ENCODE data around the gene MYLK.

The MYLK gene

DNA sequence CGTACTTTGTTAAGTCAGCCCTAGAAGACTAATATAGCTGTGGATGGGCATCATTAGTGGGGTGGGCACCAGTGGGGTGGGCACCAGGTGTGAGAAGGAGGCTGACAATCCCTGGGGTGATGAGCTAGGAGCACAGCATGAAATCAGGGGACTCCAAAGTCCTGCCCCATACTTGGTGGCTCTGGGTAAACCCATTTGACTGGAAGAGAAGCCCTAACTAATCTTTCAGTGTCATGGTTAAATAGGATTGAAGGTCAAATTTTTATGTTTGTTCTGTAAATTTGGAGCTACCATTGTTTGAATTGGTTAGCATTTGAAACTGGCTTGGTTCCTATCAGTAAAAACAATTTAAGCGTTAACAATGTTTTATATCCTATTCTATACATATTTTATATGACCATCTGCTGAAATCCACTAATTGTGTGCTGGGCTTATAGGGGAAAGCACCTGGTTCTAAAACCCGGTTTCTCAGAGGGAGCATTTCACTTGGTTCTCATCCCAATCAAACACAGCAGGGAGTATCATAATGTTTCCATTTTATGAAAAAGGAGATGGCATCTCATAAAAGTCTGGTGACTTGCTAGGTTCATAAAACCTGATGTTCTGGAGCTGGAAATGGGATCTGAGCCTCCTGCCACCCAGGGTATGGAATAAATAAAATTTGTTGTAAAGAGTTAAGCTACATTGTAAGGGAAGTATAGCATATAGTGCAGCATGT is 211.5 kb downstream of the MYLK start:
- H3K4me3 ChIP-seq (ENCODE audit: low read length) = no peak overlapping the region
- H3K9me3 ChIP-seq (ENCODE audit: insufficient read depth, low read depth, low read length) = no peaks in the 10 kb centered on the region
- no peaks in the 10 kb centered on the region for H3K4me1 ChIP-seq (ENCODE audit: insufficient read depth, low read length)

DNA sequence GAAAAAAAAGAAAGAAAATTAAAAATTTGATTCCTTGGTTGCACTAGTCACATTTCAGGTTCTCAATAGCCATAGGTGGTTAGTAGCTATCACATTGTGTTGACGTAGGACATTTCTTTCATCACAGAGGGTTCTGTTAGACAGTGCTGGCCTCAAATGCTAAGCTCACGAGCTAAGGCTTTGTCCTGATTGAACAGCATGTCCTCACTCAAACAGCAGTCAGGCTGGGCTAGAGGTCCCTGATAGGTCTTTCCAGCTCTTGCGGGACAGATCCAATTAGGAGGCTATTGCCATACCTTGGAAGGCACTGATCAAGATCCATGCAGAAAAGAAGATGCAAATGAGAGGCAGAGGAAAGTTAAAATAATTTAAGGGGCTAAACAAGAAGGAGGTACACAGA is 213.4 kb downstream of the MYLK start:
- H3K9ac ChIP-seq (ENCODE audit: low read depth, low read length) = no peak overlapping the region
- H3K4me3 ChIP-seq (ENCODE audit: low read length) = no peak overlapping the region
- no peaks in the 10 kb centered on the region for H3K36me3 ChIP-seq (ENCODE audit: insufficient read depth, low read depth, low read length)
- no peaks in the 10 kb centered on the region for H3K9me3 ChIP-seq (ENCODE audit: insufficient read depth, low read depth, low read length)
- no peaks in the 10 kb centered on the region for H3K27me3 ChIP-seq (ENCODE audit: insufficient read depth, low read length)
- H3K4me1 ChIP-seq (ENCODE audit: insufficient read depth, low read length) = no peaks in the 10 kb centered on the region
- no peak overlapping the region for H3K27ac ChIP-seq (ENCODE audit: low read length)

More for the DNA sequence above, 211.5 kb downstream of the MYLK start:
- H3K27me3 ChIP-seq (ENCODE audit: insufficient read depth, low read length) = no peaks in the 10 kb centered on the region
- no peak overlapping the region for H3K9ac ChIP-seq (ENCODE audit: low read depth, low read length)
- no peaks in the 10 kb centered on the region for H3K36me3 ChIP-seq (ENCODE audit: insufficient read depth, low read depth, low read length)
- no peak overlapping the region for H3K27ac ChIP-seq (ENCODE audit: low read length)

DNA sequence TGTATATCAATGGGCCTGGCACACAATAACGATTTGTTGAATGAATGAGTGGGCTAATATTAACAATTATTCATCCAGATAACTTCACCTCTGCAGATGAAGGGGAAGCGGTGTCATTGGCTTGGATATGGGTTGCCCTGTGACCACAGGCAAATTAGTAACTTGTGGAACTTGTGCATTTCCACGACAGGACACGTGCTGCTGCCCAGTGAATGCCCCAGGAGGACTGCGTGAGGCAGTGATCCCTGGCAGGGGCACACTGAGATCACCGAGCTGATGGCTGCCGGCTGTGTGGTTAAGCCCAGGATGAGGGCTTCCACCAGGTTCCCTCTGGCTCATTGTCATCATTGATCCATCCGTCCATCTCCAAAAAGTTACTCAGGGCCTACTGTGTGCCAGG is 215.2 kb downstream of the MYLK start:
- H3K27me3 ChIP-seq (ENCODE audit: insufficient read depth, low read length) = no peaks in the 10 kb centered on the region
- no peaks in the 10 kb centered on the region for H3K9me3 ChIP-seq (ENCODE audit: insufficient read depth, low read depth, low read length)
- no peak overlapping the region for H3K27ac ChIP-seq (ENCODE audit: low read length)
- H3K4me3 ChIP-seq (ENCODE audit: low read length) = no peak overlapping the region
- H3K9ac ChIP-seq (ENCODE audit: low read depth, low read length) = no peak overlapping the region
- H3K4me1 ChIP-seq (ENCODE audit: insufficient read depth, low read length) = no peaks in the 10 kb centered on the region
- H3K36me3 ChIP-seq (ENCODE audit: insufficient read depth, low read depth, low read length) = no peaks in the 10 kb centered on the region

DNA sequence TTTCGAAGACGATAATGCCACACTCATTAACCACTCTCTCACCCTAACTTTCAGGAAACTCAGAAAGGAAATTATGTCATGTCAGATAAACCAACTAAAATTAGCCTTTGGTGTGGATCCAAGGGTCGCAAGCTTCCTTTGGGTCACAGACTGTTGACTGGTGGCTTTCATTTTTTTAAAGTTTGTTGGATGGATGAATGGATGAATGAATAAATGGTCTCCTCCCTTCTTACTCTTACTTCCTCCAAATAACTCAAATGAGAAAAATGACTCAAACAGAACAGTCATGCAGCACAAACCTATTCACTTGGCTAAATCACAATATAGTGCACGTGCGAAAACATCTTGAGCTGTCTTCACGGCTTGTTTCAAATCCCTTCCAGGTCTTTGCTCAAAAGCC is 216.3 kb downstream of the MYLK start:
- Histone ChIP-seq H3K9me3 (ENCODE audit: insufficient read depth, low read depth, low read length) (no peaks in the 10 kb centered on the region), H3K4me1 (ENCODE audit: insufficient read depth, low read length) (no peaks in the 10 kb centered on the region)

DNA sequence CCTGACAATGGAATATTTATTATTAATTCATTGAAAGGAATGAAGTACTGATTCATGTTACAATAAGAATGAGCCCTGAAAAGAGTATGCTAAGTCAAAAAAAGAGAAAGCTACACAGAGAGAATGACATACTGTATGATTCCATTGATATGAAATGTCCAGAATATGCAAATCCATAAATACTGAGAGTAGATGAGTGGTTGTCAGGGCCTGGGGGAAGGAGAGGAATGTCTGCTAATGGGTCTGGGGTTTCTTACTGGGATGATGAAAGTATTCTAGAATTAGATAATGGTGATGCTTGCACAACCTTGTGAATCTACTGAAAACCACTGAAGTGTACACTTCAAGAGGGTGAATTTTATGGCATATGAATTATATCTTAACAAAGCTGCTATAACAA is 219.4 kb downstream of the MYLK start:
- Histone ChIP-seq H3K27ac (ENCODE audit: low read length) (no peak overlapping the region), H3K36me3 (ENCODE audit: insufficient read depth, low read depth, low read length) (no peaks in the 10 kb centered on the region), H3K27me3 (ENCODE audit: insufficient read depth, low read length) (no peaks in the 10 kb centered on the region), H3K4me3 (ENCODE audit: low read length) (no peak overlapping the region), H3K4me1 (ENCODE audit: insufficient read depth, low read length) (no peaks in the 10 kb centered on the region), H3K9me3 (ENCODE audit: insufficient read depth, low read depth, low read length) (no peaks in the 10 kb centered on the region), H3K9ac (ENCODE audit: low read depth, low read length) (no peak overlapping the region)

More for the DNA sequence above, 216.3 kb downstream of the MYLK start:
- H3K36me3 ChIP-seq (ENCODE audit: insufficient read depth, low read depth, low read length) = no peaks in the 10 kb centered on the region
- H3K27ac ChIP-seq (ENCODE audit: low read length) = no peak overlapping the region
- no peaks in the 10 kb centered on the region for H3K27me3 ChIP-seq (ENCODE audit: insufficient read depth, low read length)
- H3K4me3 ChIP-seq (ENCODE audit: low read length) = no peak overlapping the region
- no peak overlapping the region for H3K9ac ChIP-seq (ENCODE audit: low read depth, low read length)

DNA sequence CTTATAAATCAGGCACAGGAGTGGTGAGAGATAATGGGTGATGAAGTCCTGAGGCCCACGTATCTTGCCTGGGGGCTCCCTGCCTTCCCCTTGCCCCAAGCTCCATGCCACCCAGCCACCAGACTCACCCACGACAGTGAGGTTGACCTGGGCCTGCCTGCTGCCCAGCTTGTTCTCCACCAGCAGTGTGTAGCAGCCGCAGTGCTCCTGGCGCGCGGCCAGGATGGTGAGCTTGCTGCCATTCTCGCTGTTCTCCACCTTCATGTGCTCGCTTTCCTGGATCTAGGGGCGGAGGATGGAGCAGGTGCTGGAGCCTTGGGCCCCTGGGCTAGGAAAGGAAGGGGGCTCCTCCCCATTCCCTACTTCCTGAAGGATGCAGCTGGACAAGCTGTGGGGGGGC is 220.2 kb downstream of the MYLK start:
- Histone ChIP-seq H3K9ac (ENCODE audit: low read depth, low read length) (no peak overlapping the region), H3K4me1 (ENCODE audit: insufficient read depth, low read length) (no peaks in the 10 kb centered on the region), H3K27me3 (ENCODE audit: insufficient read depth, low read length) (no peaks in the 10 kb centered on the region), H3K9me3 (ENCODE audit: insufficient read depth, low read depth, low read length) (no peaks in the 10 kb centered on the region), H3K36me3 (ENCODE audit: insufficient read depth, low read depth, low read length) (no peaks in the 10 kb centered on the region), H3K27ac (ENCODE audit: low read length) (no peak overlapping the region), H3K4me3 (ENCODE audit: low read length) (no peak overlapping the region)

DNA sequence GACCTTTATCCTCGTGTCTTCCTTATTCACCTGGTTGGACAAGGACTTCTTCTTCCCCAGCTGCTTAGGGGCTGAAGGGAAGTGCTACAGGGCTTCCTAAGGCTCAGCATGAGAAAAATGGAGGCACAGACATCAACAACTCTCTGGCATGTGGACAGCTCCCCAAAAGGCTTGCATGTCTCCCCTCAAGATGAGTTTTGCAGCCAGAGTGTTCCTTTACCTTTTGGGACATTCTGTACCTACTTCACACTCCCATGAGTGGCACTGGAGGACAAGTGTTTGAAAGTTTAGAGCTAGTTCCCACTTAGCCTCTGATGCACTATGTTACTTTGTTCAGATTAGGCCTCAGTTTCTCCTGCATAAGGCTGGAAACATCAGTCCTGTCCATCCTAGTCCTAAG is 222.2 kb downstream of the MYLK start:
- H3K27ac ChIP-seq (ENCODE audit: low read length) = no peak overlapping the region
- H3K27me3 ChIP-seq (ENCODE audit: insufficient read depth, low read length) = no peaks in the 10 kb centered on the region
- no peak overlapping the region for H3K9ac ChIP-seq (ENCODE audit: low read depth, low read length)
- peaks cover 3% of the 10 kb centered on the region; the same call in 1 of the 2 replicates for H3K36me3 ChIP-seq (ENCODE audit: insufficient read depth, low read depth, low read length)
- no peaks in the 10 kb centered on the region for H3K4me1 ChIP-seq (ENCODE audit: insufficient read depth, low read length)
- H3K9me3 ChIP-seq (ENCODE audit: insufficient read depth, low read depth, low read length) = peaks cover 3% of the 10 kb centered on the region
- H3K4me3 ChIP-seq (ENCODE audit: low read length) = no peak overlapping the region

DNA sequence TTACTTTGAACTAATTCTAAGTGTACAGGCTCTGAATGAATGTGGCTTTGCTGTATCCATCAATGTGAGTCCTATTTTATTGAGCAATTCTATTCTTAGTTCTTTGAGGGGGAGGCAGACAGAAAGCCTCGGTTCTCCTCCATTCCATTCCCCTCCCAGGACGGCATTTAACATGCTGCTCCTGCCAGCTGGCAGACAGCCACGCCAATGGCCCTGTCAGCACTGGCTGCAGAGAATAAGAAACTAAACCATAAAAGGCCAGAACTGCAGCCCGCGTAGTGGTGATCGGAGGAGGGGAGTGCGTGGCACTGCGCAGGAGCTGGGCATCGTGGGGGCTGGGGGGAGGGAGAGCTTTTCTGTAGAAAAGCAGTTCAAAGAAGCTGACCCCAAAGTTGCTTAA is 223.2 kb downstream of the MYLK start:
- no peaks in the 10 kb centered on the region for H3K4me1 ChIP-seq (ENCODE audit: insufficient read depth, low read length)
- no peak overlapping the region for H3K9ac ChIP-seq (ENCODE audit: low read depth, low read length)
- H3K9me3 ChIP-seq (ENCODE audit: insufficient read depth, low read depth, low read length) = peaks cover 5% of the 10 kb centered on the region
- H3K36me3 ChIP-seq (ENCODE audit: insufficient read depth, low read depth, low read length) = peaks cover 6% of the 10 kb centered on the region; the same call in 1 of the 2 replicates
- H3K4me3 ChIP-seq (ENCODE audit: low read length) = no peak overlapping the region
- no peak overlapping the region for H3K27ac ChIP-seq (ENCODE audit: low read length)
- H3K27me3 ChIP-seq (ENCODE audit: insufficient read depth, low read length) = no peaks in the 10 kb centered on the region

DNA sequence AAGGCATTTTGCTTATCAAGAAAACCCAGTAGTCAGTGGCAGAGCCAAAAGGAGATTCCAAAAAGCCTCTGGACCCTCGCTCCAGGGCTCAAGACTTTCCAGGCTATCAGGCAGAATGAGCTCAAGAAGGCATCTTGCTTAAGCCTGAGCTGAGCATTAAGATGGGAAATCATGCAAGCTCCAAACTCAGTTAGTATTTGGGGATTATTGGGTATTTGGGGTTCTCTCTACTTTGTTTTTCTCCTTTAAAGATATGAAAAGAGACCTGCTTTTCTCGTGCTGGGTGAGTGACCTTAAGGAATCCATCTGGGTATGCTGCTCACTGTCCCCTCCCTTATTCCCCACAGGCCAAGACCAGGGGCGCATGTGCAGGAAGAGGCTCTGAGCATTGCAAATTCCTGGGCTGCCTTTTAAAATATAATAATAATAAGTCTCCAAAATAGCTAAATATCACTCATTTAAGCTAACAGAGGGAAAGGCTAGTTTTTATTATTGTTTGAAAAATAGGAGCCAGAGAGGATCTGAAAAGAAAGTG is 223.9 kb downstream of the MYLK start:
- Histone ChIP-seq H3K27me3 (ENCODE audit: insufficient read depth, low read length) (no peaks in the 10 kb centered on the region), H3K4me1 (ENCODE audit: insufficient read depth, low read length) (no peaks in the 10 kb centered on the region), H3K27ac (ENCODE audit: low read length) (no peak overlapping the region), H3K9ac (ENCODE audit: low read depth, low read length) (no peak overlapping the region), H3K9me3 (ENCODE audit: insufficient read depth, low read depth, low read length) (peaks cover 5% of the 10 kb centered on the region), H3K36me3 (ENCODE audit: insufficient read depth, low read depth, low read length) (peaks cover 6% of the 10 kb centered on the region; the same call in 1 of the 2 replicates), H3K4me3 (ENCODE audit: low read length) (no peak overlapping the region)

DNA sequence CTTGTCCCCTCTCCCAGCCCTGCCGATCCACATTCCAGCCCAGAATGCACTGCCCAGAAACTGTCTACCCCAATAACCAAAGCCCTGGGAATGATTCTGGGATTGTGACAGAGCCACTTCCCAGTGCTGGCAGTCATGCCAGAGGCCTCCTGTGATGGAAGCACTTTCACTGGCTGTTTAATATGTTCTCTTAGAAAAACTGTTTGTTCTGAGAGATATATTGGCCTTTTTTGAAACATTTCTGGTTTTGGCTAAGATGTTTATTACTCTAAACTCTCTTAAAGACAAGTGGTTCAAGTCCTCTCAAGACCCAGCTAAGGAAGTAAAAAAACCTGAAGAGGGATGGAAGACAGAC is 225.3 kb downstream of the MYLK start:
- Histone ChIP-seq H3K36me3 (ENCODE audit: insufficient read depth, low read depth, low read length) (peaks cover 6% of the 10 kb centered on the region; the same call in 1 of the 2 replicates), H3K9me3 (ENCODE audit: insufficient read depth, low read depth, low read length) (peaks cover 5% of the 10 kb centered on the region), H3K27me3 (ENCODE audit: insufficient read depth, low read length) (no peaks in the 10 kb centered on the region), H3K4me1 (ENCODE audit: insufficient read depth, low read length) (no peaks in the 10 kb centered on the region), H3K9ac (ENCODE audit: low read depth, low read length) (no peak overlapping the region), H3K4me3 (ENCODE audit: low read length) (no peak overlapping the region), H3K27ac (ENCODE audit: low read length) (no peak overlapping the region)

DNA sequence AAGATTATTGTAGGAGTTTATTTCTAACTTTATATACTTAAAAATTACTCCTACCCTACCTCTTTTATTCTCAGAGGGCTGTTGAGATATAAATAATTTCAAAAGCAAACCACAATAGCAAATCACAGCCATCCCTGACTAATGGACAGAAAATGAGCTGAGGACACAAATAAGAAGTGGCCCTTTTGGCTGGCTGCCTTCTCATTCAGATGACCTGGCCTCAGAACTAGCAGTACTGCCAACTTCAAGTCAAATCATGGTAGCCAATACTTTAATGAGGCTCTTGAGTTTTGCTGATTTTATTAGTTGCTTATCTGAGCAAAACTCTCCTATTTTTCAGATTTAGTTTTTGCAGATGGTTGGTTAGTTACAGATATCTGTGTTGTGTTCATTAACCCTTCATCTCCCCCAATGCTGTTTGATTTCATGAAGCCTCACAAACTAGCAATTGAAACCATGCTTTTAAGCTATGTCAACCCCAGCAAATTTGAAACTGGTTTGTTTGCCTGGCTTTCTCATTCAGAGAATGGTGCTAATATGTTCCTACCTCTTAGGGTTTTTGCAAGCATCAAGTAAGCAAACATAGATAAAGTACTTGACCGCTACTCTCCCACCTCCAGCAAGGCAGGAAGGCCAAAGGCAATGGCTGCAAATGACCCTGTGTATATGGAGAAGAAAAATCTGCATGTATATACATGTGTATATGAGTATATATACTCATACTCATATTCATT is 225.8 kb downstream of the MYLK start:
- no peaks in the 10 kb centered on the region for H3K4me1 ChIP-seq (ENCODE audit: insufficient read depth, low read length)
- peaks cover 6% of the 10 kb centered on the region; the same call in 1 of the 2 replicates for H3K36me3 ChIP-seq (ENCODE audit: insufficient read depth, low read depth, low read length)

DNA sequence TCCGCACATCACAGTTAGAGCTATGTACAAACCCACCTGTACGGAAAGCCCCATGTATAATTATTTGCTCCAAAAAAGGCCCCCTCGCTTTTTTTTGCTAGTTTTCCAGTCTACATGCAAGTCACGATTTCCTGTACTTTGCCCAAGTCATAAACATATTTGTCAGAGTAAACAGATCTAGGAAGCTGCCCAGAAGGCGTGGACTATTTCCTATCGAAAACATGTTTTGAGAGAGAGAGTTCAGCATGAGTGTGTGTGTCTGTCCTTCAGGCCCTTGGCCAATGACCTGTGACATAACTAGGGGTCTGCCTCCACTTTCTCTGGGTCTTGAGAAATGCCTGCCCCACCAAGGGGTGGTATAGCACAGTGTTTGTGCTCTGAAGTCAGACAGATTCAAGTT is 226.6 kb downstream of the MYLK start:
- H3K36me3 ChIP-seq (ENCODE audit: insufficient read depth, low read depth, low read length) = peaks cover 6% of the 10 kb centered on the region; the same call in 1 of the 2 replicates
- H3K9ac ChIP-seq (ENCODE audit: low read depth, low read length) = no peak overlapping the region
- H3K27ac ChIP-seq (ENCODE audit: low read length) = no peak overlapping the region
- H3K4me1 ChIP-seq (ENCODE audit: insufficient read depth, low read length) = no peaks in the 10 kb centered on the region
- H3K9me3 ChIP-seq (ENCODE audit: insufficient read depth, low read depth, low read length) = peaks cover 5% of the 10 kb centered on the region
- no peak overlapping the region for H3K4me3 ChIP-seq (ENCODE audit: low read length)
- no peaks in the 10 kb centered on the region for H3K27me3 ChIP-seq (ENCODE audit: insufficient read depth, low read length)

More for the DNA sequence above, 225.8 kb downstream of the MYLK start:
- Histone ChIP-seq H3K27me3 (ENCODE audit: insufficient read depth, low read length) (no peaks in the 10 kb centered on the region), H3K9me3 (ENCODE audit: insufficient read depth, low read depth, low read length) (peaks cover 5% of the 10 kb centered on the region), H3K27ac (ENCODE audit: low read length) (no peak overlapping the region), H3K9ac (ENCODE audit: low read depth, low read length) (no peak overlapping the region), H3K4me3 (ENCODE audit: low read length) (no peak overlapping the region)

All from iPS-20b (cell line).